Stimulated activated memory B cell treated with anti-CD40 and anti-IgM and Interleukin-4, amounts not matched to agents 10 μg/mL and 1 μg/mL and 100 μg/mL, for 72 hours (primary cell): ENCODE results near the gene MAST4.

Source experiments
- ATAC-seq: fragments of 150-1000 bp; cut with Tn5 transposase; 2 replicates; pipeline ENCODE4 v1.10.0; 2021
- H3K27ac Mint-ChIP-seq: one replicate; pipeline ENCODE4 v1.8.0; 2022; ENCODE audit warnings: mild to moderate bottlenecking, mixed read lengths
- H3K27me3 Mint-ChIP-seq: one replicate; pipeline ENCODE4 v1.8.0; 2022; ENCODE audit warnings: mixed read lengths
- H3K36me3 Mint-ChIP-seq: one replicate; pipeline ENCODE4 v1.8.0; 2022; ENCODE audit warnings: mixed read lengths
- H3K4me1 Mint-ChIP-seq: one replicate; pipeline ENCODE4 v1.8.0; 2022; ENCODE audit warnings: mixed read lengths
- H3K4me3 Mint-ChIP-seq: one replicate; pipeline ENCODE4 v1.8.0; 2022; ENCODE audit warnings: mild to moderate bottlenecking, moderate library complexity, mixed read lengths
- H3K9me3 Mint-ChIP-seq: one replicate; pipeline ENCODE4 v1.8.0; 2022; ENCODE audit warnings: mixed read lengths

The MAST4 gene

GRCh38 chr5:67065696-67066095 is 469.5 kb downstream of the MAST4 start:
- H3K27ac Mint-ChIP-seq = no peak overlapping the region
- H3K4me1 Mint-ChIP-seq = no peaks in the 10 kb centered on the region
- no peak overlapping the region for H3K4me3 Mint-ChIP-seq
- no peaks in the 10 kb centered on the region for H3K27me3 Mint-ChIP-seq
- no peak for ATAC-seq
- peaks cover 14% of the 10 kb centered on the region for H3K36me3 Mint-ChIP-seq
- H3K9me3 Mint-ChIP-seq = no peaks in the 10 kb centered on the region

GRCh38 chr5:67066815-67067214 is 470.6 kb downstream of the MAST4 start:
- no peaks in the 10 kb centered on the region for H3K4me1 Mint-ChIP-seq

GRCh38 chr5:67073045-67073680 is 477.0 kb downstream of the MAST4 start:
- no peak overlapping the region for H3K4me3 Mint-ChIP-seq
- H3K36me3 Mint-ChIP-seq = peaks cover 2% of the 10 kb centered on the region
- no peaks in the 10 kb centered on the region for H3K4me1 Mint-ChIP-seq
- H3K27ac Mint-ChIP-seq = no peak overlapping the region
- H3K9me3 Mint-ChIP-seq = no peaks in the 10 kb centered on the region
- no peak for ATAC-seq
- H3K27me3 Mint-ChIP-seq = no peaks in the 10 kb centered on the region

More at GRCh38 chr5:67066815-67067214, 470.6 kb downstream of the MAST4 start:
- Mint-ChIP-seq H3K27me3 (no peaks in the 10 kb centered on the region), H3K4me3 (no peak overlapping the region), H3K27ac (no peak overlapping the region), H3K9me3 (no peaks in the 10 kb centered on the region), H3K36me3 (peaks cover 14% of the 10 kb centered on the region)
- ATAC-seq = no peak

- H3K27me3 Mint-ChIP-seq = no peaks in the 10 kb centered on the region
- ATAC-seq = no peak
- peaks cover 5% of the 10 kb centered on the region for H3K36me3 Mint-ChIP-seq
- H3K9me3 Mint-ChIP-seq = peaks cover 3% of the 10 kb centered on the region
- H3K4me1 Mint-ChIP-seq = peaks cover 7% of the 10 kb centered on the region
- no peak overlapping the region for H3K4me3 Mint-ChIP-seq
- H3K27ac Mint-ChIP-seq = no peak overlapping the region
Measured at GRCh38 chr5:67077296-67077695, 481.1 kb downstream of the MAST4 start.

- Mint-ChIP-seq H3K9me3 (peaks cover 3% of the 10 kb centered on the region), H3K4me3 (no peak overlapping the region), H3K27ac (no peak overlapping the region), H3K36me3 (peaks cover 5% of the 10 kb centered on the region), H3K27me3 (no peaks in the 10 kb centered on the region), H3K4me1 (peaks cover 16% of the 10 kb centered on the region)
- no peak for ATAC-seq
Measured at GRCh38 chr5:67081261-67081660, 485.1 kb downstream of the MAST4 start.

- H3K27me3 Mint-ChIP-seq = no peaks in the 10 kb centered on the region
- H3K36me3 Mint-ChIP-seq = peaks cover 5% of the 10 kb centered on the region
- H3K4me3 Mint-ChIP-seq = no peak overlapping the region
- H3K27ac Mint-ChIP-seq = no peak overlapping the region
- no peak for ATAC-seq
- peaks cover 16% of the 10 kb centered on the region for H3K4me1 Mint-ChIP-seq
- H3K9me3 Mint-ChIP-seq = peaks cover 3% of the 10 kb centered on the region
Measured at GRCh38 chr5:67082941-67083340, 486.7 kb downstream of the MAST4 start.

- no peak for ATAC-seq
- H3K4me1 Mint-ChIP-seq = peaks cover 16% of the 10 kb centered on the region
- H3K27me3 Mint-ChIP-seq = no peaks in the 10 kb centered on the region
- H3K27ac Mint-ChIP-seq = no peak overlapping the region
- peaks cover 3% of the 10 kb centered on the region for H3K9me3 Mint-ChIP-seq
- H3K4me3 Mint-ChIP-seq = no peak overlapping the region
- peaks cover 6% of the 10 kb centered on the region for H3K36me3 Mint-ChIP-seq
Measured at GRCh38 chr5:67085616-67086015, 489.4 kb downstream of the MAST4 start.

DNA sequence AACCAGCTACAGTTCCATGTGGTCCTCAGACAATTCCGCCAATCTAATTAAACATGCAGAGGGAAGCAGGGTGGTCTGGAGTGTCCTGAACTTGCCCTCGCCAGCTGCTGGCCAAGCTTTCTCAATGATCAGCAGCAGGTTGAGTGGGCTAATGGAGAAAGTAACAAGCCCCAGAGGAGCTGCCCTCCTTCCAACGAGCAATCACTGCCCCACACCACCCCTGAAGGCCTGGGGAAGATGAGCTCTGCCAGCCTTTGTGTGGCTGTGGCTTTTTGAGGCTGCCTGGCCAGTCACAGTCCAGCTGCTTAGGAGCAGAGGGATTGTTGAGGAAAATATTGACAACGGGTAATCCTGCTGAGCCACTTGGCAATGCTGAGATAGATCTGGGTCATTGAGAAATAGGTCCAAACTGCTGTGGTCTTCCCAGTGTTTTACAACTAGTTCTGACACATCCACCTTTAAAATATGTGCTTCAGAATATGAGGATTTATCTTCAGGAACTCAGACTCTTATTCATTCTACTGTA is 493.1 kb downstream of the MAST4 start:
- no peaks in the 10 kb centered on the region for H3K27me3 Mint-ChIP-seq
- H3K9me3 Mint-ChIP-seq = no peaks in the 10 kb centered on the region
- peaks cover 6% of the 10 kb centered on the region for H3K36me3 Mint-ChIP-seq
- peaks cover 9% of the 10 kb centered on the region for H3K4me1 Mint-ChIP-seq
- no peak for ATAC-seq
- no peak overlapping the region for H3K27ac Mint-ChIP-seq
- no peak overlapping the region for H3K4me3 Mint-ChIP-seq

DNA sequence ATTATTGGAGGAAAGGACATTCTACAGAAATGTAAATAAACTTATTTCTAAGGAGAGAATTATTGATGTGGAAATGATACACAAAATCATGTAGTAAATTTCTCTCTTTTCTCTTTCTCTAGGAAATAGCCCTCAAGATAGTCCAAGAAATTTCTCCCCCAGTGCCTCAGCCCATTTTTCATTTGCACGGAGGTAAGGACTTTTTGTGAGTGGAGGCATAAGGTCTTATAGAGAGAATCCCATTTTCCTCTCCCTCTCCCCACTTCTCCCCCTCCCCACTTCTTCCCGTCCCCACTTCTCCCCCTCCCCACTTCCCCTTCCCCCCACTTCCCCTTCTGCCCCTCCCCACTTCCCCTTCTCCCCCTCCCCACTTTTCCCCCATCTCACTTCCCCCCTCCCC is 493.8 kb downstream of the MAST4 start:
- Mint-ChIP-seq H3K9me3 (no peaks in the 10 kb centered on the region), H3K4me3 (no peak overlapping the region), H3K36me3 (peaks cover 6% of the 10 kb centered on the region), H3K4me1 (peaks cover 9% of the 10 kb centered on the region), H3K27ac (no peak overlapping the region), H3K27me3 (no peaks in the 10 kb centered on the region)
- ATAC-seq = no peak

DNA sequence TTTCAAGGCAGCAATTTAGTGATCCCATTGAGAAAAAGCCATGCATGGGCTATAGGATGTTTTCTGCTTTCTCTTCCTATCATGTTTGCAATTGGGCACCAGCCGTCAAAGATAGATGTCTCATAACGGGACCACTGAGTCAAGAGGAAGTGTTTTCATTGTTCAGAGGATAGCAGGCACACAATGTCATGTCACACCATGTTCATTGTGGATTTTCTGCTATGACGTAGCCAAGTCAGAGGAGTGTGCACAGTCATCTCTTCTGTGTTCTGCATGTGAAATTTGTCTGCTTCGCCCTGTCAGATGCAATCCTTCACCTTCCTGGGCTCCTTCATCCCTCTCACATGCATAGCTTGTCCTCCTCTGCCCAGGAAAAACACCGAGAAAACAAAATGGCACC is 494.4 kb downstream of the MAST4 start:
- H3K36me3 Mint-ChIP-seq = peaks cover 11% of the 10 kb centered on the region
- no peaks in the 10 kb centered on the region for H3K27me3 Mint-ChIP-seq
- H3K27ac Mint-ChIP-seq = no peak overlapping the region
- no peaks in the 10 kb centered on the region for H3K9me3 Mint-ChIP-seq
- peaks cover 4% of the 10 kb centered on the region for H3K4me1 Mint-ChIP-seq
- ATAC-seq = no peak
- H3K4me3 Mint-ChIP-seq = no peak overlapping the region

GRCh38 chr5:67092535-67092934 is 496.3 kb downstream of the MAST4 start:
- no peaks in the 10 kb centered on the region for H3K4me1 Mint-ChIP-seq
- no peaks in the 10 kb centered on the region for H3K9me3 Mint-ChIP-seq
- no peak for ATAC-seq
- no peaks in the 10 kb centered on the region for H3K27me3 Mint-ChIP-seq
- no peak overlapping the region for H3K27ac Mint-ChIP-seq
- peaks cover 16% of the 10 kb centered on the region for H3K36me3 Mint-ChIP-seq
- no peak overlapping the region for H3K4me3 Mint-ChIP-seq

- no peaks in the 10 kb centered on the region for H3K27me3 Mint-ChIP-seq
- no peak overlapping the region for H3K27ac Mint-ChIP-seq
- H3K4me3 Mint-ChIP-seq = no peak overlapping the region
- no peaks in the 10 kb centered on the region for H3K4me1 Mint-ChIP-seq
- no peaks in the 10 kb centered on the region for H3K9me3 Mint-ChIP-seq
- peaks cover 16% of the 10 kb centered on the region for H3K36me3 Mint-ChIP-seq
- no peak for ATAC-seq
Measured at GRCh38 chr5:67093279-67093678, 497.1 kb downstream of the MAST4 start.

DNA sequence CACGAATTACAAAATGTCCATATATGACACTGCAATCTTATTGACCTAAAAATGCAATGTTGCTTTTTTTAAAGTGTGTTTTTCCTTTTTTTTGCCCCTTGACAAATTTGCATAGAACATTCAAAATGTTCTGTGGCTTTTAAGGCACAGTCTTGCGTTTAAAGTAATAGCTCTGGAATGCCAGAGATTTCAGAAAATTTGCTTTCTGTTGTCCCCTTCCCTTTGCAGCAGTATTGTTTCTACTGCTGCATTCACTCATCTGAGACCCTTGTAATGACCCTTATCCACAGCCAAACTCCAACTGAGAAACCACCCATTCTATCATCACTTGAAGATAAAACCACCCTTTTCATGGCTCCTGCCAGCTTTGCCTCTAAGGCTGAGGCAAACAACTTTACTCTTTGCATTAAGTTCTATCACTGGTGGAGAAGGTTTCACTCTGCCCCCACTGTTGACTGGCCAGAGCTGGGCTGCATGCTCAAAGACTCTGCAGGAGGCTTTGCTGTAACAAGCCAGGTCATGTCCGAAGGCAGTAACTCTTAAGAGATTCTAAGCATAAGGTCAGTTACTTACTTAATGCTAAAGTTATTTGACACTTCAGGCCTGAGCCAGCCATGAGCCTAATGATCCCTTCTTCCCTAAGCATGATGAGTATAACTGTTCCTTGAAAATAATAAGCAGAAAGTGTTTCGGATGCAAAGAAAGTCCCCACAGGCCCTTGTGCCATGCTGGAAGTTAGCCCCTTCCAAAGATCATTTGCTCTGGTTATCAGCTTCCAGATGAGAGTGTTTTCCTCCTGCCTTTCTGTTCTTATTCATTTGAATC is 498.5 kb downstream of the MAST4 start:
- peaks cover 16% of the 10 kb centered on the region for H3K36me3 Mint-ChIP-seq
- H3K27ac Mint-ChIP-seq = no peak overlapping the region
- H3K4me3 Mint-ChIP-seq = no peak overlapping the region
- no peaks in the 10 kb centered on the region for H3K4me1 Mint-ChIP-seq
- H3K27me3 Mint-ChIP-seq = no peaks in the 10 kb centered on the region
- no peak for ATAC-seq
- no peaks in the 10 kb centered on the region for H3K9me3 Mint-ChIP-seq

DNA sequence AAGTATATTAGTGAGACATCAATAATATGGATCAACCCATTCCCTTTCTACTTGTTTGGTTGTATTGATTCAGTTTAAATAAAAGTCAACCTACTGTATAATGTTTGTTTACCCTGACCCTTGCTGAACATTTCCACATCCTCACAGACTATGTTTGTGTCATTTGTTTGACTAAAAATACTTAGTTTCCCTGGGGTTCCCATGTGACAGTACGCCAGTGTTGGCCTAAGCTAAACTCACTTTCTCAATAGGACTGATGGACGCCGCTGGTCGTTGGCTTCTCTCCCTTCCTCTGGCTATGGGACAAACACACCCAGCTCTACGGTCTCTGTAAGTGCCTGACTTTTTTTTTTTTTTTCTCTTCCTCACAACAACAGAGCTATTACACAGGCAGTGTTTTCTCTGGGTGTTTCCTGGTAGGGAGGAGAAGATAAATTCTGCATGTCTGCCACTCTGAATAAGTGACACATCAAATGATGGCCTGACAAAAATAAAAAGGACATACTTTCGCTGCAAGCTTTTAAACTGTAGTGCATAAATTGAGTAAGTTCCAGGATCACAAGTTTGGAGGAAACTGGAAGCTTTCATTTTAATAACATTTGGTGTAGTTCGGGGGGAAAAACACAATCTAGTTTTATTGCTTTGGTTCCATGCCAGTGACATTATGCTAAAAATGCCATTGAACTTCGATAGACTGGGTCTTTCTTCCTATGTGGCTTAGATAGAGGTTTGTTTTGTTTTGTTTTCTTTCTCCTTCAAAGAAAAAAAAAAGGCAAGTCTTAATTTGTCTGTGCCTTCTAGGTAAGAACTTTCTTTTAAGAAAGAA is 499.4 kb downstream of the MAST4 start:
- ATAC-seq = no peak
- H3K27me3 Mint-ChIP-seq = no peaks in the 10 kb centered on the region
- H3K4me1 Mint-ChIP-seq = no peaks in the 10 kb centered on the region
- no peak overlapping the region for H3K27ac Mint-ChIP-seq
- no peaks in the 10 kb centered on the region for H3K9me3 Mint-ChIP-seq
- peaks cover 23% of the 10 kb centered on the region for H3K36me3 Mint-ChIP-seq
- no peak overlapping the region for H3K4me3 Mint-ChIP-seq

GRCh38 chr5:67098656-67099055 is 502.5 kb downstream of the MAST4 start:
- peaks cover 34% of the 10 kb centered on the region for H3K36me3 Mint-ChIP-seq
- H3K9me3 Mint-ChIP-seq = no peaks in the 10 kb centered on the region
- ATAC-seq = no peak
- H3K4me3 Mint-ChIP-seq = no peak overlapping the region
- H3K27ac Mint-ChIP-seq = no peak overlapping the region
- no peaks in the 10 kb centered on the region for H3K4me1 Mint-ChIP-seq
- H3K27me3 Mint-ChIP-seq = no peaks in the 10 kb centered on the region
